K562 (cell line): ENCODE data around the gene PLEKHH3. TPM values are rescaled to one million over a fixed set of nuclear protein-coding genes. Genes with fewer than 3 reads are reported as not detected.

ENCODE experiments used
- ATAC-seq: fragments of 200-7000 bp; cut with Tn5 transposase; 3 replicates; pipeline ENCODE4 v1.9.1; 2020; ENCODE audit warnings: moderate library complexity
- BruUV-seq: library from RNA; stranded (reverse); fragments of 400-500 nt; replicated peaks from 2 replicates; lab custom pipeline; 2021; lab: Mats Ljungman, UMichigan
- CTCF ChIA-PET: fragments of 300-600 bp; formaldehyde crosslinking; extraction: SDS; loops from one replicate; lab custom pipeline; 2021; ENCODE audit warnings: low intra/inter-chr PET ratio; lab: Yijun Ruan, JAX
- POLR2A ChIA-PET: fragments of 300-600, 350-650 bp; sonication (Branson Sonifier 250); formaldehyde crosslinking; extraction: SDS; loops from one replicate; lab custom pipeline; 2021; ENCODE audit warnings: antibody characterized with exemption, inconsistent platforms; lab: Yijun Ruan, JAX
- DNase-seq, 4 experiments: peaks; one replicate each; pipeline versions ENCODE4 v3.0.0 to v3.0.0-alpha.2; 2011 to 2018; ENCODE audit warnings: low spot score in 3 of 4, mixed read lengths in 3 of 4; ENCODE audit errors: extremely low read depth in 1 of 4
- FAIRE-seq: peaks from 2 replicates; lab custom pipeline; 2011; peaks lifted over from hg19 to GRCh38; lab: Jason Lieb, UNC
- H2AFZ ChIP-seq: 2 replicates; pipeline ENCODE4 v1.6.0; 2011; ENCODE audit warnings: low read depth, low read length, control low read depth, inconsistent platforms
- H3K27ac ChIP-seq: fragments of 200-600 bp; 3 replicates; pipeline ENCODE4 v1.8.0; 2011; ENCODE audit warnings: low read depth, mild to moderate bottlenecking, control low read depth, inconsistent platforms, low read length, moderate library complexity, mixed read lengths; ENCODE audit errors: extremely low read depth
- H3K27me3 ChIP-seq, 2 experiments: fragments of 300-600 bp in 1 of 2; 2 replicates in 1 of 2; 3 replicates in 1 of 2; pipeline versions ENCODE4 v1.6.0 to v1.8.0; 2011; ENCODE audit warnings: inconsistent platforms in 2 of 2, low read length in 2 of 2, mild to moderate bottlenecking in 1 of 2, mixed read lengths in 1 of 2, moderate library complexity in 1 of 2; ENCODE audit not compliant: control insufficient read depth in 2 of 2, insufficient read depth in 2 of 2
- H3K36me3 ChIP-seq: fragments of 300-600 bp; 3 replicates; pipeline ENCODE4 v1.8.0; 2011; ENCODE audit warnings: mild to moderate bottlenecking, low read length, inconsistent platforms; ENCODE audit not compliant: control insufficient read depth, insufficient read depth
- H3K4me1 ChIP-seq, 2 experiments: fragments of 200-600 bp in 1 of 2; replicated peaks in 1 of 2; 2 replicates in 1 of 2; 3 replicates in 1 of 2; pipeline versions ENCODE4 v1.5.1 to v1.8.0; 2011; ENCODE audit warnings: inconsistent platforms in 2 of 2, low read length in 2 of 2, mild to moderate bottlenecking in 1 of 2, mixed read lengths in 1 of 2, moderate library complexity in 1 of 2; ENCODE audit not compliant: control insufficient read depth in 2 of 2, insufficient read depth in 2 of 2
- H3K4me2 ChIP-seq: 2 replicates; pipeline ENCODE4 v1.6.1; 2011; ENCODE audit warnings: low read length, control low read depth, inconsistent platforms, mixed read lengths; ENCODE audit not compliant: insufficient read depth
- H3K4me3 ChIP-seq: fragments of 200-600 bp; sonication (generic), shearing (Covaris generic); 2 replicates; pipeline ENCODE4 v1.5.1; 2016; ENCODE audit warnings: control low read depth, inconsistent platforms
- H3K79me2 ChIP-seq: fragments of 200-600 bp; 3 replicates; pipeline ENCODE4 v1.8.0; 2011; ENCODE audit warnings: low read length, inconsistent platforms; ENCODE audit not compliant: control insufficient read depth, insufficient read depth
- H3K9ac ChIP-seq, 2 experiments: 2 replicates each; pipeline versions ENCODE4 v1.6.0 to v1.6.1; 2011; ENCODE audit warnings: low read depth in 2 of 2, low read length in 2 of 2, control low read depth in 1 of 2, inconsistent platforms in 1 of 2, mild to moderate bottlenecking in 1 of 2, mixed read lengths in 1 of 2; ENCODE audit not compliant: insufficient read depth in 1 of 2
- H3K9me1 ChIP-seq: one replicate; pipeline ENCODE4 v1.6.0; 2011; ENCODE audit warnings: inconsistent platforms, mild to moderate bottlenecking, low read length, moderate library complexity; ENCODE audit not compliant: control insufficient read depth, insufficient read depth
- H3K9me3 ChIP-seq: replicated peaks from 2 replicates; pipeline ENCODE4 v1.5.1; 2011; ENCODE audit warnings: low read depth, low read length, inconsistent platforms; ENCODE audit not compliant: control insufficient read depth, insufficient read depth
- H4K20me1 ChIP-seq: replicated peaks from 2 replicates; pipeline ENCODE4 v1.6.1; 2011; ENCODE audit warnings: low read length, inconsistent platforms, mixed read lengths; ENCODE audit not compliant: control insufficient read depth, insufficient read depth
- FOS ChIP-seq: IDR thresholded peaks from 3 replicates; pipeline ENCODE4 v1.6.1; 2011; ENCODE audit not compliant: insufficient read length; ENCODE audit errors: extremely low read depth
- GATAD2A ChIP-seq: fragments of 450-650 bp; IDR thresholded peaks from 2 replicates; pipeline ENCODE4 v1.6.1; 2017
- GATAD2B ChIP-seq: fragments of 450-650 bp; IDR thresholded peaks from 2 replicates; pipeline ENCODE4 v1.6.1; 2017; ENCODE audit warnings: mild to moderate bottlenecking, borderline replicate concordance
- LEF1 ChIP-seq: fragments of 450-650 bp; IDR thresholded peaks from 2 replicates; pipeline ENCODE4 v1.6.1; 2016; ENCODE audit warnings: mild to moderate bottlenecking
- MBD2 ChIP-seq: sonication (generic); IDR thresholded peaks from 2 replicates; pipeline ENCODE4 v1.6.1; 2016; ENCODE audit warnings: low read depth, borderline replicate concordance
- ZFX ChIP-seq: sonication (generic); formaldehyde crosslinking; IDR thresholded peaks from 2 replicates; pipeline ENCODE4 v1.8.0; 2022; ENCODE audit warnings: mild to moderate bottlenecking, missing genetic modification reagents, moderate library complexity
- ZNF263 ChIP-seq: sonication (generic); formaldehyde crosslinking; IDR thresholded peaks from 2 replicates; pipeline ENCODE4 v1.8.0; 2022; ENCODE audit warnings: mild to moderate bottlenecking, missing genetic modification reagents, borderline replicate concordance
- WGBS: fragments of 100-300 bp; shearing (Covaris generic); methylation state at CpG from one replicate; pipeline ENCODE4 v1.1.6; 2016; ENCODE audit warnings: low coverage, mixed read lengths; ENCODE audit not compliant: insufficient coverage; ENCODE audit errors: missing lambda C conversion rate; 5-methylcytosine and 5-hydroxymethylcytosine counted together
- in situ Hi-C: fragments of 300-500 bp; cut with MboI; formaldehyde crosslinking; loops from 4 replicates; pipeline ENCODE4 v1.15.0; 2018; ENCODE audit warnings: inconsistent platforms, mixed read lengths
- intact Hi-C: fragments of 100-400 bp; cut with micrococcal nuclease; formaldehyde crosslinking; loops from 2 replicates; pipeline ENCODE4 v1.14.2; 2022
- polyA plus RNA-seq, 8 experiments: library from polyadenylated mRNA; depleted of rRNA in 4 of 8; stranded (reverse) in 5 of 8; unstranded in 3 of 8; fragments of >200 nt; fragmentation: Nextera tagmentation in 2 of 8; fragmentation: Illumina TruSeq in 1 of 8; extraction: Ambion mirVana in 2 of 8; extraction: Trizol in 1 of 8; gene quantifications; 2 replicates each; pipeline versions ENCODE4 v1.2.1 to v1.2.3, GENCODE V29; 2011 to 2014; ENCODE audit warnings: inconsistent platforms in 1 of 8, missing spikeins in 1 of 8
- total RNA-seq, 7 experiments: library from RNA; depleted of rRNA in 6 of 7; stranded (reverse); fragments of >200 nt in 6 of 7; fragmentation: Illumina TruSeq in 2 of 7; extraction: Trizol in 2 of 7; gene quantifications; 2 replicates each; pipeline versions ENCODE4 v1.2.1 to v1.2.3, GENCODE V29; 2011 to 2021; ENCODE audit warnings: low replicate concordance in 1 of 7
- TF ChIP-seq, protein P1 (sequence below), 2 experiments: fragments of 150-350 bp in 1 of 2; IDR thresholded peaks; 2 replicates each; pipeline ENCODE4 v1.6.1; 2012 to 2016; ENCODE audit warnings: low read depth in 2 of 2, low read length in 2 of 2, mild to moderate bottlenecking in 1 of 2, moderate library complexity in 1 of 2
- TF ChIP-seq, protein P2 (sequence below): sonication (generic); formaldehyde crosslinking; IDR thresholded peaks from 2 replicates; pipeline ENCODE4 v1.8.0; 2022; ENCODE audit warnings: mild to moderate bottlenecking, missing genetic modification reagents
- TF ChIP-seq, protein P3 (sequence below), 2 experiments: fragments of 450-650 bp; conservative IDR thresholded peaks; 2 replicates each; pipeline ENCODE4 v1.6.1; 2017; ENCODE audit warnings: mild to moderate bottlenecking in 2 of 2, moderate library complexity in 2 of 2

PLEKHH3 gene
- total and polyA plus RNA-seq, 9 of the 15 experiments (the other 6 are each of a cell fraction or from before 2014, with no cell fraction given) = 0.58 to 34.5 (median 5.0) TPM

DNA sequence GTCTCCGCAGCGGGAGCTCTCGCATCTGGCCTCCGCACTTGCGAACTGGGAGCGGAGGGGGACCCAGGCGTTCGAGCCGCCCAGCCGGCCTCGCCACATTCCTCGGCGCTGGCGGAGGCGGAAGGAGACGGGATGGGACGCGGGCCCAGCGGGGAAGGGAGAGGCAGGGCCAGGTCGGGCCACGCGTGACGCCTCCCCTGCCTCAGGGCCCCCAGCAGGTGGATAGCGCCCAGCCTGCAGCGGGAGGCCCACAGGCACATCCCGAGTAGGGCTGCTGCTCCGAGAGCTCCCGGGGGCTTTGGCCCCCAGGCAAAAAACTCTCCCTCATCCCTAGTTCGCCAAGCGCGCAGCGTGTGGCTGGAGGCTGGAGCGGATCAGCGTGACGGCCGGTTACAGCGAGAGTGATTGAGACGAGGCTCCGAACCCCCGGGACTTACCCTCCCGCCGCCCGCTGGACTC, 800 bp downstream of the PLEKHH3 start:
- Histone ChIP-seq H3K9me1 (no peaks in the 10 kb centered on the region), H3K27ac (peak overlapping the region; percentile 80), H3K9me3 (no peaks in the 10 kb centered on the region), H4K20me1 (peaks cover 5% of the 10 kb centered on the region), H3K4me1 (peaks cover 36 to 76% of the 10 kb centered on the region in 2 experiments), H2AFZ (peak overlapping the region; percentile 65), H3K4me2 (peak overlapping the region; percentile 85), H3K9ac (peak overlapping the region; percentile 76 to 94), H3K4me3 (peak overlapping the region; percentile 61), H3K27me3 (no peaks in the 10 kb centered on the region), H3K79me2 (peaks cover 36% of the 10 kb centered on the region), H3K36me3 (peaks cover 32% of the 10 kb centered on the region; the same call in 1 of the 3 replicates)
- CTCF ChIA-PET = interaction anchor here (0.6 kb wide), 2 partner anchors 15 to 51 kb away, joined by 3 to 4 read pairs; no protein-coding TSS in a partner anchor
- no peak for FAIRE-seq
- in situ Hi-C loops = no loop called here
- ATAC-seq = 0 out of 3 replicates have a peak, but pooled peaks have one; percentile 1
- POLR2A ChIA-PET = interaction anchor here (0.5 to 1.8 kb wide), 7 partner anchors 8 to 142 kb away, joined by 3 to 6 read pairs (median 4); partner anchors contain the start of gene TUBG2
- BruUV-seq = TSS peak; percentile 52
- DNase-seq = peak; percentile 51 to 65 (median 58)
- WGBS = under 1% methylated on average over 20 of the region's 43 CpGs
- intact Hi-C loops = loop anchor here (1.0 to 5.0 kb wide), 2 partner anchors 69 to 98 kb away; partner anchors contain the start of genes RETREG3 and TUBG1
- no peak for TF ChIP-seq FOS
- peak; percentile 41 for TF ChIP-seq ZFX (CRISPR knock-in tag)
- TF ChIP-seq ZNF263 (CRISPR knock-in tag) = peak; percentile 92
- TF ChIP-seq, protein P1, sequence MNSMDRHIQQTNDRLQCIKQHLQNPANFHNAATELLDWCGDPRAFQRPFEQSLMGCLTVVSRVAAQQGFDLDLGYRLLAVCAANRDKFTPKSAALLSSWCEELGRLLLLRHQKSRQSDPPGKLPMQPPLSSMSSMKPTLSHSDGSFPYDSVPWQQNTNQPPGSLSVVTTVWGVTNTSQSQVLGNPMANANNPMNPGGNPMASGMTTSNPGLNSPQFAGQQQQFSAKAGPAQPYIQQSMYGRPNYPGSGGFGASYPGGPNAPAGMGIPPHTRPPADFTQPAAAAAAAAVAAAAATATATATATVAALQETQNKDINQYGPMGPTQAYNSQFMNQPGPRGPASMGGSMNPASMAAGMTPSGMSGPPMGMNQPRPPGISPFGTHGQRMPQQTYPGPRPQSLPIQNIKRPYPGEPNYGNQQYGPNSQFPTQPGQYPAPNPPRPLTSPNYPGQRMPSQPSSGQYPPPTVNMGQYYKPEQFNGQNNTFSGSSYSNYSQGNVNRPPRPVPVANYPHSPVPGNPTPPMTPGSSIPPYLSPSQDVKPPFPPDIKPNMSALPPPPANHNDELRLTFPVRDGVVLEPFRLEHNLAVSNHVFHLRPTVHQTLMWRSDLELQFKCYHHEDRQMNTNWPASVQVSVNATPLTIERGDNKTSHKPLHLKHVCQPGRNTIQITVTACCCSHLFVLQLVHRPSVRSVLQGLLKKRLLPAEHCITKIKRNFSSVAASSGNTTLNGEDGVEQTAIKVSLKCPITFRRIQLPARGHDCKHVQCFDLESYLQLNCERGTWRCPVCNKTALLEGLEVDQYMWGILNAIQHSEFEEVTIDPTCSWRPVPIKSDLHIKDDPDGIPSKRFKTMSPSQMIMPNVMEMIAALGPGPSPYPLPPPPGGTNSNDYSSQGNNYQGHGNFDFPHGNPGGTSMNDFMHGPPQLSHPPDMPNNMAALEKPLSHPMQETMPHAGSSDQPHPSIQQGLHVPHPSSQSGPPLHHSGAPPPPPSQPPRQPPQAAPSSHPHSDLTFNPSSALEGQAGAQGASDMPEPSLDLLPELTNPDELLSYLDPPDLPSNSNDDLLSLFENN (IDR thresholded peaks at IDR 0.05; ENCODE audit: low read depth in 2 of 2, low read length in 2 of 2) = no peak
- TF ChIP-seq, protein P2, sequence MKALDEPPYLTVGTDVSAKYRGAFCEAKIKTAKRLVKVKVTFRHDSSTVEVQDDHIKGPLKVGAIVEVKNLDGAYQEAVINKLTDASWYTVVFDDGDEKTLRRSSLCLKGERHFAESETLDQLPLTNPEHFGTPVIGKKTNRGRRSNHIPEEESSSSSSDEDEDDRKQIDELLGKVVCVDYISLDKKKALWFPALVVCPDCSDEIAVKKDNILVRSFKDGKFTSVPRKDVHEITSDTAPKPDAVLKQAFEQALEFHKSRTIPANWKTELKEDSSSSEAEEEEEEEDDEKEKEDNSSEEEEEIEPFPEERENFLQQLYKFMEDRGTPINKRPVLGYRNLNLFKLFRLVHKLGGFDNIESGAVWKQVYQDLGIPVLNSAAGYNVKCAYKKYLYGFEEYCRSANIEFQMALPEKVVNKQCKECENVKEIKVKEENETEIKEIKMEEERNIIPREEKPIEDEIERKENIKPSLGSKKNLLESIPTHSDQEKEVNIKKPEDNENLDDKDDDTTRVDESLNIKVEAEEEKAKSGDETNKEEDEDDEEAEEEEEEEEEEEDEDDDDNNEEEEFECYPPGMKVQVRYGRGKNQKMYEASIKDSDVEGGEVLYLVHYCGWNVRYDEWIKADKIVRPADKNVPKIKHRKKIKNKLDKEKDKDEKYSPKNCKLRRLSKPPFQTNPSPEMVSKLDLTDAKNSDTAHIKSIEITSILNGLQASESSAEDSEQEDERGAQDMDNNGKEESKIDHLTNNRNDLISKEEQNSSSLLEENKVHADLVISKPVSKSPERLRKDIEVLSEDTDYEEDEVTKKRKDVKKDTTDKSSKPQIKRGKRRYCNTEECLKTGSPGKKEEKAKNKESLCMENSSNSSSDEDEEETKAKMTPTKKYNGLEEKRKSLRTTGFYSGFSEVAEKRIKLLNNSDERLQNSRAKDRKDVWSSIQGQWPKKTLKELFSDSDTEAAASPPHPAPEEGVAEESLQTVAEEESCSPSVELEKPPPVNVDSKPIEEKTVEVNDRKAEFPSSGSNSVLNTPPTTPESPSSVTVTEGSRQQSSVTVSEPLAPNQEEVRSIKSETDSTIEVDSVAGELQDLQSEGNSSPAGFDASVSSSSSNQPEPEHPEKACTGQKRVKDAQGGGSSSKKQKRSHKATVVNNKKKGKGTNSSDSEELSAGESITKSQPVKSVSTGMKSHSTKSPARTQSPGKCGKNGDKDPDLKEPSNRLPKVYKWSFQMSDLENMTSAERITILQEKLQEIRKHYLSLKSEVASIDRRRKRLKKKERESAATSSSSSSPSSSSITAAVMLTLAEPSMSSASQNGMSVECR (CRISPR knock-in tag) = peak; percentile 82; the same call in 1 of the 2 replicates
- TF ChIP-seq, protein P3, sequence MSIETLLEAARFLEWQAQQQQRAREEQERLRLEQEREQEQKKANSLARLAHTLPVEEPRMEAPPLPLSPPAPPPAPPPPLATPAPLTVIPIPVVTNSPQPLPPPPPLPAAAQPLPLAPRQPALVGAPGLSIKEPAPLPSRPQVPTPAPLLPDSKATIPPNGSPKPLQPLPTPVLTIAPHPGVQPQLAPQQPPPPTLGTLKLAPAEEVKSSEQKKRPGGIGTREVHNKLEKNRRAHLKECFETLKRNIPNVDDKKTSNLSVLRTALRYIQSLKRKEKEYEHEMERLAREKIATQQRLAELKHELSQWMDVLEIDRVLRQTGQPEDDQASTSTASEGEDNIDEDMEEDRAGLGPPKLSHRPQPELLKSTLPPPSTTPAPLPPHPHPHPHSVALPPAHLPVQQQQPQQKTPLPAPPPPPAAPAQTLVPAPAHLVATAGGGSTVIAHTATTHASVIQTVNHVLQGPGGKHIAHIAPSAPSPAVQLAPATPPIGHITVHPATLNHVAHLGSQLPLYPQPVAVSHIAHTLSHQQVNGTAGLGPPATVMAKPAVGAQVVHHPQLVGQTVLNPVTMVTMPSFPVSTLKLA (conservative IDR thresholded peaks at IDR 0.05) = peak in 1 of 2 experiments; percentile 32; a peak in 2 of 4 replicates
- no peak for TF ChIP-seq LEF1
- peak; percentile 96 for TF ChIP-seq GATAD2A
- 0 out of 2 replicates have a peak, but pooled peaks have one; percentile 24 for TF ChIP-seq GATAD2B
- TF ChIP-seq MBD2 = no peak
